H1 (cell line): Measurements from ENCODE around the gene PAX8. TPM values are rescaled to one million over a fixed set of nuclear protein-coding genes. Genes with fewer than 3 reads are reported as not detected.

Experiments used
- CTCF ChIA-PET: fragments of 300-600 bp; sonication (Branson Sonifier 250); formaldehyde crosslinking; loops from one replicate; lab custom pipeline; 2021; ENCODE audit not compliant: partially characterized antibody; lab: Charles Lee
- POLR2A ChIA-PET: fragments of 300-600 bp; sonication (Branson Sonifier 250); formaldehyde crosslinking; loops from one replicate; lab custom pipeline; 2021; ENCODE audit warnings: inconsistent platforms; ENCODE audit not compliant: partially characterized antibody; lab: Charles Lee
- DNase-seq, 2 experiments: peaks; one replicate each; pipeline versions ENCODE4 v3.0.0 to v3.0.0-alpha.2; 2010 to 2022; ENCODE audit warnings: low spot score in 2 of 2, low read depth in 1 of 2, mixed read lengths in 1 of 2
- FAIRE-seq: peaks from 2 replicates; lab custom pipeline; 2011; peaks lifted over from hg19 to GRCh38; lab: Jason Lieb, UNC
- H2AFZ ChIP-seq: 2 replicates; pipeline ENCODE4 v1.8.1; 2012; ENCODE audit warnings: low read length, inconsistent platforms
- H2AK5ac ChIP-seq: 2 replicates; pipeline ENCODE4 v1.6.1; 2013; ENCODE audit warnings: low read depth, low read length
- H2BK120ac ChIP-seq: replicated peaks from 2 replicates; pipeline ENCODE3; 2013; ENCODE audit warnings: low read depth, low read length, inconsistent platforms
- H2BK12ac ChIP-seq: 2 replicates; pipeline ENCODE4 v1.6.1; 2013; ENCODE audit warnings: low read depth, low read length
- H2BK15ac ChIP-seq: 2 replicates; pipeline ENCODE4 v1.6.1; 2013; ENCODE audit warnings: low read length
- H2BK20ac ChIP-seq: 2 replicates; pipeline ENCODE4 v1.6.1; 2013; ENCODE audit warnings: low read length
- H2BK5ac ChIP-seq: 2 replicates; pipeline ENCODE4 v1.6.1; 2013; ENCODE audit warnings: low read depth, low read length
- H3K14ac ChIP-seq: 2 replicates; pipeline ENCODE4 v1.6.1; 2013; ENCODE audit warnings: inconsistent platforms; ENCODE audit not compliant: insufficient read length
- H3K18ac ChIP-seq: 2 replicates; pipeline ENCODE4 v1.6.1; 2013; ENCODE audit warnings: low read length; ENCODE audit errors: extremely low read depth
- H3K23ac ChIP-seq: 2 replicates; pipeline ENCODE4 v1.6.1; 2013; ENCODE audit warnings: inconsistent platforms; ENCODE audit not compliant: insufficient read length
- H3K23me2 ChIP-seq: 2 replicates; pipeline ENCODE4 v1.6.1; 2013; ENCODE audit warnings: low read depth, low read length
- H3K27ac ChIP-seq: 2 replicates; pipeline ENCODE4 v1.6.1; 2011; ENCODE audit warnings: low read depth, low read length, inconsistent platforms
- H3K27me3 ChIP-seq, 4 experiments: replicated peaks in 1 of 4; 1 replicate in 1 of 4; 2 replicates in 3 of 4; pipeline versions ENCODE4 v1.6.1 to v1.8.1; 2011 to 2013; ENCODE audit warnings: low read length in 3 of 4, mild to moderate bottlenecking in 3 of 4, inconsistent platforms in 2 of 4, mixed read lengths in 2 of 4, moderate library complexity in 1 of 4; ENCODE audit not compliant: control insufficient read depth in 3 of 4, insufficient read depth in 3 of 4; ENCODE audit errors: extremely low read depth in 1 of 4
- H3K36me3 ChIP-seq, 4 experiments: 2 replicates each; pipeline versions ENCODE4 v1.6.1 to v1.8.1; 2011 to 2013; ENCODE audit warnings: mild to moderate bottlenecking in 4 of 4, low read length in 3 of 4, moderate library complexity in 2 of 4, control low read depth in 1 of 4, inconsistent platforms in 1 of 4; ENCODE audit not compliant: insufficient read depth in 4 of 4, control insufficient read depth in 2 of 4
- H3K4ac ChIP-seq: replicated peaks from 2 replicates; pipeline ENCODE3; 2013; ENCODE audit warnings: low read length, low read depth, mixed read lengths, inconsistent platforms; ENCODE audit not compliant: insufficient read length
- H3K4me1 ChIP-seq, 4 experiments: replicated peaks in 1 of 4; 1 replicate in 1 of 4; 2 replicates in 3 of 4; pipeline versions ENCODE4 v1.6.1 to v1.8.1; 2011 to 2013; ENCODE audit warnings: low read length in 3 of 4, inconsistent platforms in 2 of 4, mixed read lengths in 1 of 4; ENCODE audit not compliant: insufficient read depth in 4 of 4, control insufficient read depth in 3 of 4
- H3K4me2 ChIP-seq, 2 experiments: 2 replicates each; pipeline versions ENCODE4 v1.6.1 to v1.8.1; 2011 to 2013; ENCODE audit warnings: low read depth in 2 of 2, low read length in 2 of 2, control low read depth in 1 of 2, inconsistent platforms in 1 of 2, mild to moderate bottlenecking in 1 of 2; ENCODE audit not compliant: insufficient read depth in 1 of 2
- H3K4me3 ChIP-seq, 4 experiments: fragments of 200-600, 300-600 bp in 1 of 4; sonication (generic), shearing (Covaris generic), sonication (Bioruptor Twin) in 1 of 4; 2 replicates each; pipeline versions ENCODE4 v1.5.1 to v1.8.1; 2011 to 2016; ENCODE audit warnings: low read length in 4 of 4, low read depth in 3 of 4, control low read depth in 2 of 4, inconsistent platforms in 2 of 4, mild to moderate bottlenecking in 2 of 4, mixed read lengths in 1 of 4, moderate library complexity in 1 of 4; ENCODE audit not compliant: insufficient read depth in 2 of 4; ENCODE audit errors: extremely low read depth in 1 of 4
- H3K56ac ChIP-seq: replicated peaks from 2 replicates; pipeline ENCODE3; 2013; ENCODE audit warnings: low read depth, mild to moderate bottlenecking, mixed read lengths, low read length, inconsistent platforms; ENCODE audit not compliant: insufficient read length
- H3K79me1 ChIP-seq: 2 replicates; pipeline ENCODE4 v1.6.1; 2013; ENCODE audit warnings: low read depth, low read length, control low read depth
- H3K79me2 ChIP-seq, 2 experiments: 2 replicates each; pipeline versions ENCODE4 v1.6.1 to v1.8.1; 2012 to 2013; ENCODE audit warnings: low read length in 2 of 2, mild to moderate bottlenecking in 2 of 2, inconsistent platforms in 1 of 2; ENCODE audit not compliant: insufficient read depth in 2 of 2, control insufficient read depth in 1 of 2
- H3K9ac ChIP-seq, 4 experiments: replicated peaks in 1 of 4; 1 replicate in 1 of 4; 2 replicates in 3 of 4; pipeline versions ENCODE4 v1.6.1 to v1.8.1; 2011 to 2013; ENCODE audit warnings: low read depth in 3 of 4, low read length in 3 of 4, control low read depth in 2 of 4, mild to moderate bottlenecking in 2 of 4, moderate library complexity in 2 of 4, inconsistent platforms in 1 of 4; ENCODE audit errors: extremely low read depth in 1 of 4
- H3K9me3 ChIP-seq, 2 experiments: 2 replicates each; pipeline versions ENCODE4 v1.6.1 to v1.8.1; 2012 to 2013; ENCODE audit warnings: mild to moderate bottlenecking in 2 of 2, moderate library complexity in 2 of 2, control low read depth in 1 of 2, inconsistent platforms in 1 of 2, low read depth in 1 of 2, low read length in 1 of 2, mixed read lengths in 1 of 2; ENCODE audit not compliant: insufficient read depth in 2 of 2
- H4K20me1 ChIP-seq, 2 experiments: replicated peaks in 1 of 2; 2 replicates each; pipeline versions ENCODE3 to v1.8.1; 2011 to 2013; ENCODE audit warnings: inconsistent platforms in 2 of 2, low read length in 2 of 2, mild to moderate bottlenecking in 1 of 2; ENCODE audit not compliant: insufficient read depth in 2 of 2, control insufficient read depth in 1 of 2
- H4K5ac ChIP-seq: 2 replicates; pipeline ENCODE4 v1.6.1; 2013; ENCODE audit warnings: low read length, low read depth, mixed read lengths, inconsistent platforms; ENCODE audit not compliant: insufficient read length
- H4K8ac ChIP-seq: 2 replicates; pipeline ENCODE4 v1.8.0; 2013; ENCODE audit warnings: mild to moderate bottlenecking, moderate library complexity, low read length, inconsistent platforms; ENCODE audit not compliant: insufficient read depth; ENCODE audit errors: extremely low read depth
- H4K91ac ChIP-seq: replicated peaks from 2 replicates; pipeline ENCODE3; 2013; ENCODE audit warnings: low read length, mixed read lengths, inconsistent platforms; ENCODE audit not compliant: insufficient read length
- ATF2 ChIP-seq: IDR thresholded peaks from 2 replicates; pipeline ENCODE4 v1.6.1; 2012; ENCODE audit warnings: low read length, inconsistent platforms
- PHF8 ChIP-seq: fragments of 200-600 bp; sonication (generic); conservative IDR thresholded peaks from 2 replicates; pipeline ENCODE4 v1.7.1; 2012; ENCODE audit warnings: low read depth, mild to moderate bottlenecking, inconsistent platforms, low read length, moderate library complexity
- SIN3A ChIP-seq, 2 experiments: IDR thresholded peaks in 1 of 2; conservative IDR thresholded peaks in 1 of 2; 2 replicates each; pipeline ENCODE4 v1.6.1; 2011 to 2012; ENCODE audit warnings: low read length in 2 of 2, improper control_type of control experiment in 1 of 2, low read depth in 1 of 2, mild to moderate bottlenecking in 1 of 2
- WGBS, 2 experiments: shearing (Covaris generic) in 1 of 2; methylation state at CpG; one replicate each; pipeline versions ENCODE4 v1.1.6 to v1.1.7; 2013 to 2015; ENCODE audit warnings: low lambda C conversion rate in 2 of 2, mixed read lengths in 2 of 2, inconsistent platforms in 1 of 2, low coverage in 1 of 2, missing lambda C conversion rate in 1 of 2; ENCODE audit not compliant: insufficient replicate concordance in 2 of 2, insufficient coverage in 1 of 2, insufficient read length in 1 of 2; ENCODE audit errors: extremely low coverage in 1 of 2, missing lambda C conversion rate in 1 of 2; 5-methylcytosine and 5-hydroxymethylcytosine counted together
- polyA plus RNA-seq, 7 experiments: library from polyadenylated mRNA; depleted of rRNA in 3 of 7; stranded (reverse) in 5 of 7; unstranded in 2 of 7; fragments of >200 nt in 5 of 7; fragments of 200-250 nt in 2 of 7; gene quantifications; 1 replicate in 5 of 7; 2 replicates in 1 of 7; 4 replicates in 1 of 7; pipeline versions ENCODE4 v1.2.1 to v1.2.3, GENCODE V29; 2011 to 2013; ENCODE audit warnings: missing spikeins in 2 of 7, mixed read lengths in 2 of 7
- total RNA-seq: library from RNA; stranded (reverse); fragmentation: NEBNext Ultra II Directional; extraction: Animal tissue kit (Norgen Biotek cat#: 25700); gene quantifications from 2 replicates; pipeline ENCODE4 v1.2.1, GENCODE V29; 2021

Gene PAX8
- total and polyA plus RNA-seq, 2 of the 8 experiments (the other 6 are each of a cell fraction or from before 2014, with no cell fraction given) = 0.02 TPM; not detected in 1

- H4K20me1 ChIP-seq = no peaks in the 10 kb centered on the region
- H3K14ac ChIP-seq = no peak overlapping the region
- H2BK5ac ChIP-seq = no peak overlapping the region
- H3K18ac ChIP-seq = no peak overlapping the region
- no peak overlapping the region for H4K91ac ChIP-seq
- no peak overlapping the region for H3K27ac ChIP-seq
- no peak overlapping the region for H3K4ac ChIP-seq
- peaks cover 0 to 2% (median 0%) of the 10 kb centered on the region in 4 experiments; a peak in 1 of 7 replicates for H3K27me3 ChIP-seq
- no peak overlapping the region for H3K4me3 ChIP-seq
- no peak for FAIRE-seq
- H4K8ac ChIP-seq = no peak overlapping the region
- H3K4me1 ChIP-seq = no peaks in the 10 kb centered on the region; a peak in 3 of 7 replicates
- no peak overlapping the region for H2BK12ac ChIP-seq
- no peak overlapping the region for H3K9ac ChIP-seq
- H3K56ac ChIP-seq = no peak overlapping the region
- H3K79me2 ChIP-seq = no peaks in the 10 kb centered on the region
- WGBS, 2 experiments = 95% methylated on average over 16 of the region's 17 CpGs; no CpG with 5 or more reads in 1 of the 2 experiments
- H3K23ac ChIP-seq = no peak overlapping the region
- no peak overlapping the region for H2AK5ac ChIP-seq
- H3K79me1 ChIP-seq = no peaks in the 10 kb centered on the region
- H2BK20ac ChIP-seq = no peak overlapping the region
- H4K5ac ChIP-seq = no peak overlapping the region
- TF ChIP-seq SIN3A (conservative IDR thresholded peaks at IDR 0.05 in 1 of 2, IDR thresholded peaks at IDR 0.05 in 1 of 2; ENCODE audit: low read depth in 1 of 2, low read length in 2 of 2) = no peak
- TF ChIP-seq PHF8 = no peak
- no peak for TF ChIP-seq ATF2
- H3K36me3 ChIP-seq = no peaks in the 10 kb centered on the region
- no peak for DNase-seq
- ChIA-PET POLR2A (interaction anchor here (0.7 to 2.4 kb wide), 2 partner anchors 11 to 29 kb away, joined by 3 to 7 read pairs; no protein-coding TSS in a partner anchor), CTCF (interaction anchor here (0.5 to 16.5 kb wide), 21 partner anchors 7 to 241 kb away, joined by 3 to 253 read pairs (median 4); no protein-coding TSS in a partner anchor)
- no peak overlapping the region for H2BK15ac ChIP-seq
- H3K23me2 ChIP-seq = peaks cover 2% of the 10 kb centered on the region; the same call in 1 of the 2 replicates
- no peaks in the 10 kb centered on the region for H3K9me3 ChIP-seq
- H2AFZ ChIP-seq = no peak overlapping the region
- H2BK120ac ChIP-seq = no peak overlapping the region
- no peak overlapping the region for H3K4me2 ChIP-seq
Observed at GRCh38 chr2:113200736-113201490, 77.8 kb downstream of the PAX8 start.
